ENCODE data around the gene ARMC12. TPM values are rescaled to one million over a fixed set of nuclear protein-coding genes. Genes with fewer than 3 reads are reported as not detected.

ARMC12 gene
- total and polyA plus RNA-seq, 2 of the 13 experiments (the other 11 are each of a cell fraction or from before 2014, with no cell fraction given), result 1.3 TPM; not detected in 1

GRCh38 chr6:35703554-35703953 is 33.3 kb upstream of the ARMC12 start:
- TF ChIP-seq USF2 (IDR thresholded peaks at IDR 0.05; ENCODE audit: low read depth, low read length) (no peak), USF2 (CRISPR knock-in tag; IDR thresholded peaks at IDR 0.05; ENCODE audit: borderline replicate concordance) (peak; percentile 53; the same call in 1 of the 2 replicates), AFF4 (CRISPR knock-in tag; IDR thresholded peaks at IDR 0.05) (no peak), ZNF143 (CRISPR knock-in tag; IDR thresholded peaks at IDR 0.05) (peak; percentile 41; the same call in 1 of the 2 replicates), NFYC (CRISPR knock-in tag; IDR thresholded peaks at IDR 0.05) (peak; percentile 55), NFYB (CRISPR knock-in tag; IDR thresholded peaks at IDR 0.05) (peak; percentile 38)
- in situ Hi-C loops (cut with HindIII; ENCODE audit: extremely low pct_ligation_motif_present, low pct_unique_long_range_greater_than_20kb) (no loop called here), intact Hi-C loops (cut with micrococcal nuclease; ENCODE audit: unreplicated experiment) (no loop called here)
- ChIA-PET POLR2A (interaction anchor here (1.2 kb wide), 1 partner anchor 25 kb away, joined by 4 read pairs; no protein-coding TSS in a partner anchor), CTCF (ENCODE audit: low intra/inter-chr PET ratio, low total read pairs) (no interaction called here)
- H3K4me1 ChIP-seq (ENCODE audit: insufficient read depth, low read length), result peaks cover 8% of the 10 kb centered on the region
- H3K9ac ChIP-seq (ENCODE audit: insufficient read depth, low read depth, low read length), result no peak overlapping the region
- no peaks in the 10 kb centered on the region for H3K27me3 ChIP-seq (ENCODE audit: control insufficient read depth in 1 of 2, insufficient read depth in 2 of 2, low read length in 2 of 2)
- no peaks in the 10 kb centered on the region for H3K79me2 ChIP-seq (ENCODE audit: insufficient read depth, low read length)
- FAIRE-seq (no peak), ATAC-seq (no peak), DNase-seq (ENCODE audit: low spot score) (no peak)
- no peak overlapping the region for H2AFZ ChIP-seq (ENCODE audit: low read length)
- H3K4me3 ChIP-seq (replicated peaks in 1 of 3; ENCODE audit: insufficient read depth in 1 of 3, low read depth in 2 of 3, low read length in 3 of 3), result no peak overlapping the region
- no peaks in the 10 kb centered on the region for H3K9me3 ChIP-seq (ENCODE audit: low read length)
- H4K20me1 ChIP-seq (ENCODE audit: insufficient read depth, low read length), result no peaks in the 10 kb centered on the region
- no TSS peak for BruUV-seq (replicated peaks)
- H3K4me2 ChIP-seq (ENCODE audit: low read depth, low read length), result no peak overlapping the region
- no peaks in the 10 kb centered on the region for H3K36me3 ChIP-seq (replicated peaks in 1 of 2; ENCODE audit: control insufficient read depth in 1 of 2, insufficient read depth in 2 of 2, low read length in 2 of 2)
- no peak overlapping the region for H3K27ac ChIP-seq (ENCODE audit: extremely low read length, insufficient read depth, low read length)

All from HepG2 (cell line).